Dermis microvascular lymphatic vessel endothelial cell (primary cell): Measurements from ENCODE around the gene SGIP1. TPM values are rescaled to one million over a fixed set of nuclear protein-coding genes. Genes with fewer than 3 reads are reported as not detected.

Experiments
- DNase-seq, 2 donors: peaks; one replicate each; pipeline versions ENCODE4 v3.0.0 to v3.0.0-alpha.2; 2010; ENCODE audit warnings: low read depth in 2 of 2
- total RNA-seq: library from RNA; depleted of rRNA; stranded (reverse); fragments of >200 nt; gene quantifications from 2 replicates; pipeline ENCODE4 v1.2.1, GENCODE V29; 2014

Gene SGIP1
- total RNA-seq, 1 donor from 2014 or later, result 20.3 TPM

DNA sequence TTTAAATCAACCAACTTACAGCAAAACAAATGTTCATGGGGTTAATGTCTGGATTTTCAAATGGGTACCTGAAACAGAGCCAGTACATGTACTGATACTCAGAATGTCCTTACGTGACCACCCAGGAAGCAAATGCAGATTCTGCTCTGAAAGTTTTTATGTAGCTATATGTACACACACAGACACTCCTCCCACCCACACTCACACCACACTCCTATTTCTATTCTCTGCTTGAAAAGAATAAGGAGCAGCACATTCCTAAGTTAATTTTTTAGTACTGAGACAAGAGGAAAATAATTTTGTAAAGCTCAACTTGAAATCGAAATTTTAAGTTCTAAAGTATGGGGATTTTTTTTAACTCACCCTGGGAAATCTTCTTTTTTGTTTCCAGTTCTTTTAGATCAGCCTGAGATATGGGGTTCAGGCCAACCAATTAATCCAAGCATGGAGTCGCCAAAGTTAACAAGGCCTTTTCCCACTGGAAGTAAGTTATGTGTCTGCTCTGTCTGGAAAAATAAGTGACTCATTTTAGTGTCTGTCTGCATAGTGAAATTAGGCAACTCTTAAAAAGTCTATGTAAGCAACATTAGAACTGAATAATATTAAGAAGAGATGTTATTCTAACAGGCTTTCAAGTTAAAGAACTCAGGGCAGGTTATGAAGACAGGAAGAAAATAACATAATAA is 142.8 kb downstream of the SGIP1 start:
- DNase-seq, result peak; percentile 69 to 94

DNA sequence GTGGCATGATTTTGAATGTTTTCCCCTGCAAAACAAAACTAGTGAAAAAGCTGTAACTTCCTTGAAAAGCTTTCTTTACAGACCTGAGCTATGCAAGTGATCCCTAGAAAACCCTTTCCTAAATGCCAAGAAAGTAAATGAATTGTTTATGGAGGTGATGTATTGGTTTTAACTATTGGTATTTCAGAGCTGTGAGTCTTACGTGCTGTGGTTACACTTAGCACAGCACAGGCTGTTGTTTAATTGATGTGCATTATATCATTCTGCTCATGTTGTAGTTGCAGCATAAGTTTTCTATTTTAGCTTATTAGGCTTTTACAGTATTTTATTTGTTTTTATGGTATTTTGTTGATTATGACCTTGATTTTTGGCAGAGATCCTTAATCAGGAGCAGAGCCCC is 144.2 kb downstream of the SGIP1 start:
- DNase-seq, result no peak

DNA sequence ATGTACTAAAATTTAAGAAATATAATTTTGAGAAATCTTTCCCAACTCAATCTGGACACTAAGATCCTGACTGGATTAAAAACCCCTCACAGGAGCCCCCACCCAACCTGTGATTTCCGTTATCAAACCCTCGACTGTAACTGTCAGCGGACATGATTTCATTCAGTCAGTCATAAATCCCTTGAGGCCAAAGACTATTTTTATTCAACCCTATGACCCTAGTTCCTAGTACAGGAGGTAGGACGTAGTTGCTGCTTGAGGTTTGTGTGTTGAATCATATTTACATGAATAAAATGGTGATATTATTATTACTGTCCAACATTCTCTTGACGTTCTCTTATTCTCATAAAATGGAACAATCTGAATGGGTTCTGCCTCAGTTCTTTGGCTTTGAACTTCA is 145.2 kb downstream of the SGIP1 start:
- peak in 1 of 2 donors; percentile 67 for DNase-seq

DNA sequence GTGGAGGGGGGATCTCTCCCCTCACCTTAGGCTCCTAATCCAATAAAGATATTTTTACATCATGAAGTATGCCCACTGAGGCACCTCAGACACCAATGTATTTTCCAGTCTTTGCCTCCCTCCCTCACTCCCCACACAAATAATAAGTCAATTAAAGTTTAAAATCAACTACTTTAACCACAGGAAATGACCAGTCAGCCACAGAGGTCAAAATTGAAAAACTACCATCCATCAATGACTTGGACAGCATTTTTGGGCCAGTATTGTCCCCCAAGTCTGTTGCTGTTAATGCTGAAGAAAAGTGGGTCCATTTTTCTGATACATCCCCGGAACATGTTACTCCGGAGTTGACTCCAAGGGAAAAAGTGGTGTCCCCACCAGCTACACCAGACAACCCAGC is 147.7 kb downstream of the SGIP1 start:
- no peak for DNase-seq

DNA sequence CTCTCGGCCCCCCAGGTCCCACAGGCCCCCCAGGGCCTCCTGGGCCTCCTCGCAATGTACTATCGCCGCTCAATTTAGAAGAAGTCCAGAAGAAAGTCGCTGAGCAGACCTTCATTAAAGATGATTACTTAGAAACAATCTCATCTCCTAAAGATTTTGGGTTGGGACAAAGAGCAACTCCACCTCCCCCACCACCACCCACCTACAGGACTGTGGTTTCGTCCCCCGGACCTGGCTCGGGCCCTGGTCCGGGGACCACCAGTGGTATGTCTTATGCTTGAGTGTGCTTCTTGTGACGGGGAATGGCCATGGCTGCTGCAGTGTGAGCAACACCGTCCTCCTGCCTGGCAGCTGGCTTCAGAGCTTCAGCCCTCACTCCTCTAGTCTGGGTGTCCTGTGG is 148.2 kb downstream of the SGIP1 start:
- DNase-seq, result no peak

DNA sequence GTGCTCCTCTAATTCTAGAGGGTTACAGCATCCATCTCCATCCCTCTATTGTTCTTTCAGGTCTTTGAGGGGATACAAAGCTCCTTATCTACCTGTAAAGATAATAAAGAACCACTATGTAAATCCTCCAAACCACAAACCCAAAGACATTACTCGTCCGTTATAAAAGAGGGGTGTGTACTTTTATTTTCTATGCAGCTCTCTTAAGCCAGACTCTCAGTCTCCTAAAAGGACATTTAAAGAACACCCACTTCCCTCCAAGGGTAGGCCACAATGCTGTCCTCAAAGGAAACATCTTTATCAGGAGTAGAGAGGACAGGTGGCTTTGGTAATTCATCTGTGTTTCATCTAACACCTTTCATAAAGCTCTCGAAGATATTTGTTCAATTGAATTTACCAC is 150.4 kb downstream of the SGIP1 start:
- DNase-seq, result no peak

DNA sequence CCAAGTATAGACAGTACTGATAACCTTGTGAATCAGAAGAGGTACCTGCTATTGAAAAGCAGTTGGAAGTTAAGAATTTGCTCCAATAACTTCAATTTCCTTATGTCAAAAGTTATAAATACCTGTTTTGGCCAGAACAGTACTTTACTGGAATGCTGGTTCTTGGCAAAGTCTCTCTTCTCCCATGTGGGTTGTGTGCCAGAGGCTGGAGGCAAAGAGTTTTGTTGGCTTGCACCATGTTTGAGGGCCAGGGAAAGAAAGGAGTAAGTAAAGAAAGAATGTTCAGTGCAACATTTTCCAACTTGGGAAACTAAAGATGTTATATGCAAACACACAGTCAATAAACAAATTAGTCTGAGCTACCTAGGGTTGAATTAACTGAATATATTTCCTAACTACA is 151.3 kb downstream of the SGIP1 start:
- no peak for DNase-seq

DNA sequence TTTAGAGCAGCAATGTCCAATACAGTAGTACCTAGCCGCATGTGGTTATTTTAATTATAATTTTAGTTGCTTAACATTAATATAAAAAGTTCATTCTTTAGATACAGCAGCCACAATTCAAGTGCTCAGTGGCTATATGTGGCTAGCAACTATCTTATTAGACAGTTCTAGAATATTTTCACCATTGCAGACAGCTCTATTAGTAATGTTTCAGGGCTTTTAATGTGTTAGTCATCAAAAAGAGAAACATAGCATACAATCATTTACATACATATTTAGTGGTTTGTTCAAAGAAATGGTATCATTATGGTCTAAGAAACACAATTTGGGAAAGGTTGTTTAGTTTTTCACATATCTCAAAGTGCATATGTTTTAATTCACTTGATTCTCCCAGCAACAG is 151.7 kb downstream of the SGIP1 start:
- no peak for DNase-seq

DNA sequence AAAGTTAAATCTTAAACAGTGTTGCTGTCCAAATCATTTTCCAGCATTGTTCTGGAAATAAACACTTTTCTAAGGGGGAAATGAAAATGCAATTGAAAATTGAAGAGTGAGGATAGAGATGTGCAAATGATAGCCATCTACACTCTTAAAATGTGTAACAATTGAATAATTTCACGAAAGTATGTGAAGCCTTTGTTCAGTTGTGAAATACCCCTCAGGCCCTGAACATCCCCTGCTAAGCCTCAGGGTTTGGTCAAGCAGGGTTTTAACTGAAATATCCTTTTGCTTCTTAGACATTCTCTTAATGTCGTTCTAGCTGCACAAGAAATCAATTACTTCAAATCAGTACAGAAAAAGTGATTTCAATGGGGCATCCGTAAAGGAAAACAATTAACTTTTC is 152.5 kb downstream of the SGIP1 start:
- DNase-seq, result no peak

DNA sequence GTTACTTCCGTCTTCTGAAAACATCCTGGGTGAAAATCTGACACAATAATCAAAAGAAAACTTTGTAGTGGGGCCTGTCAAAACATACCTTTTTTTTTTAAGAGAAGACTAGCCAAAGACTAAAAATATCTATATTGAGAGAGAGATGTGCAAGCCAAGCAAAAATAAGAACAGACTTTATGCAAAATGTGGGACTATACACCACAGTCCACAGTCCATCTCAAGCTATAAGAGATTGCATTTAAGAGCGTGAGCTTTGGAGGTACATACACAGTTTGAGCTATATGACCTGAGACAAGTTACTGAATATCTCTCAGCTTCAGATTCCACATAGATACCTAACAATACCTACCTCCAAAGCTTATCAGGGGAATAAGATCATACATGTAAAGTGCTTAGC is 153.4 kb downstream of the SGIP1 start:
- DNase-seq, result no peak

DNA sequence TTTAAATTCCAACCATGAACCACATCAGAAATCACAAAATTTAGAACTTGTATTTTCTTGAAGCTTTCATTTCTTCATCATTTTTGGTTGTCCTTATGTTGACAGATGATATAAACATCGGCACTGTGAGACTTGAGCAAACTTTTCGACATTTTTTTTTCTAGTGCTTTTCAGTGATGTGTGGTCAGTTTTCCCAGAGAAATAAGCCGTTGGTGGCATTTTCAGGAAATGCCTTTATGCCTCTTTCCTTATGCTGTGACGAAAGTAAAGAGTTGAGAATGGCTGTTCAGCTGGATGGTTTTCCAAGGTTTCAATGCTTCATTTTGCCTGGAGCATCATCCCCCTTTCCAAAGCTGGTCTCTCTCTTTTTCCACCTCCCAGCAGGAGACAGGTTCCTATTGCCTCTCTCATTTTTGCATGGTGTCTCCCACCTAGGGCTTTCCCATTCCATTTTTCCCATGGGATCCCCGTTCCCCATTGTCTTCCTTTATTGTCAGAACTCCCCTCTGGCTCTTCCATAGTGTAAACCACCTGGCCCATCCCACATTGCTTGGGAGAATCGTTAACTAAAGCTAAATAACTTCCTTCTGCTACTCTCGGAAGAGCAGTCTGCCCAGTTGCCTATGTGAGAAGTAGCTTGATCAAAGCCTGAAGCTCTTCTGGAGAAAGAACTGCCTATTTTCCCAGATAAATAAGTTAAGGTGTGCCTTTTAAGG is 156.9 kb downstream of the SGIP1 start:
- DNase-seq, result no peak

DNA sequence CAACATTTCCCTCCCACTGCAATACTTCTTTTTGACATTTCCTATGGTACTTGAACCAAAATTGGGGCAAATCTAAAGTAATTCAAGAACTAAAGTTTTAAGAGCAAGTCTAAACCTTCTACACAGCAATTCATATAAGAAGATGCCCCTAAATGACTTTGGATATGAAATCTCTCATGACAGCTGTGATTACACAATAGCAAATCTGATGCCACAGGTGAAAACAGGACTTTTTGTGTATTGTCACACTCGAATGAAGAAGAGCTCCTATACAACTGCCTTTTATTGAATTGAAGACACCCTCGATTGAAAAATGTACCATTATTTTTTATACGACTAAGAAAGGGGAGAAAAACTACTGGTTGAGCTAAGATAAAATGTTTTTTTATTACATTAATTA is 158.7 kb downstream of the SGIP1 start:
- DNase-seq, result no peak

DNA sequence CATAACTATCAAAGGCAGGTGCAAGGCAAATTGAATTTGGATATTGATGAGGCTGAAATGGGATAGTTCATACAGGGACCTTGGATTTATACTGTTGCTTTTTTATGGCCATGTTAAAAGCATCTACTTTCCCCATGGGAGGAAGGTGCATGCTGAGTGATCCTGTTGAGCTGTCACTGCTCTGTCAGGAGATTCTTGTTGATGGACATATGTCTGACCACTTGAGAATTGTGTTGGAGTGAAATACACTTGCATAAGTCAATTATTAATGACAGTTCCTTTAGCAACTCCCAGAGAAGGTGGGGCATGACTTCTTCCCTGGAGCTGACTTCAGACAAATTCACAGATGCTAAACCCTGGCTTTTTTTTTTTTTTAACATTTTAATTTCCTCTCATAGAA is 159.9 kb downstream of the SGIP1 start:
- DNase-seq, result no peak

DNA sequence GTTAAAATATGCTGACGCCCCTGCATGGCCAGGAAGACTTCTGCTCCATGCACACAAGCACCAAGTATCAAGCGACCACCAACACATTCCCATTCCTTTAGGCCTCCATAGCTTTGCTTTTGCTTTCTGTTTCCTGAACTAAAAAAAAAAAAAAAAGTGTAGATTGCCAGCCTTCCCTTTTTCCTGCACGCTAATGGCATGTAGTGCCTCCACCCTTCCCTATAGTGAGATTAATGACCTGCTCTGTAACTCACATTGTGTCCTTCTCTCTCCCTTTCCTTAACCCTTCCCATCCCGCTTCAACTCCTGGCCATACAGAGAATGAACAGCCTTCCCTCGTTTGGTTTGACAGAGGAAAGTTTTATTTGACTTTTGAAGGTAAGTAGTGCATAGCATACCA is 161.2 kb downstream of the SGIP1 start:
- DNase-seq, result no peak

DNA sequence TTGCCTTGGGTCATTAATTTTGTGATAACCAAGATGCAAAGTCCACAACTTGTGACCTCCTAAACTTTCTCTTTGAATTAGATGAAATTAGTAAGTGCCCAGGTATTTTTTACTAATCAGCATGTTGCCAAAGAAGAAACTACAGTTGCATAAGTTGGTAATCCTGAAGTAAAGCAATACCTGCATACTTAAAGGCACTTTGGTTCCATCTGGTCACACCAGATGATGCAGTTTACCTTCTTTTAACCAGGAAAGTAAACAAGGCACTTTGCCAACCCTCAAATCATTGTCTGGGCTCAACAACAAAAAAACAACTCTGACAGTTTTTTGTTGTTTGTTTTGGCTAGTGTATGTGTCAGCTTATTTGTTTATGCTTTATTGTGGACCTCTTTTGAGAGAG is 162.8 kb downstream of the SGIP1 start:
- DNase-seq, result no peak

DNA sequence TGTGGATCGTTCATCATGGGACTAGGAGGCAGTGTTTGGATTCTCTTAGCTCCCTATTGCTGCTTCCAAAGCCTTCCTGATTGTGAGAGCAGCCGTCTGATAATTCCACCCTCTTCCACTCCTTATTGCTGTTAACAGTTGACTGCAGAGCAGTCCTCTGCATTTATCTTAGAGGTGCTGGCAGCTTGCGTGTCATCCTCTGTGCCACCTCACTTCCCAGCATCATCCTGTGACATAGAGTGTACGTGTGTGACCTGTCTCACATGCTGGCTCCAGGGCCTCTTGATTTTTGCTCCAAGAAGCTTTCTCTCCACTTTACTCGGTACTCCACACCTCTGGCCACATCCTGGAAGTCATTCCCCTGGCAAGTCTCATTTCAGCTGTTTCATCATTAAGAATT is 165.3 kb downstream of the SGIP1 start:
- no peak for DNase-seq

DNA sequence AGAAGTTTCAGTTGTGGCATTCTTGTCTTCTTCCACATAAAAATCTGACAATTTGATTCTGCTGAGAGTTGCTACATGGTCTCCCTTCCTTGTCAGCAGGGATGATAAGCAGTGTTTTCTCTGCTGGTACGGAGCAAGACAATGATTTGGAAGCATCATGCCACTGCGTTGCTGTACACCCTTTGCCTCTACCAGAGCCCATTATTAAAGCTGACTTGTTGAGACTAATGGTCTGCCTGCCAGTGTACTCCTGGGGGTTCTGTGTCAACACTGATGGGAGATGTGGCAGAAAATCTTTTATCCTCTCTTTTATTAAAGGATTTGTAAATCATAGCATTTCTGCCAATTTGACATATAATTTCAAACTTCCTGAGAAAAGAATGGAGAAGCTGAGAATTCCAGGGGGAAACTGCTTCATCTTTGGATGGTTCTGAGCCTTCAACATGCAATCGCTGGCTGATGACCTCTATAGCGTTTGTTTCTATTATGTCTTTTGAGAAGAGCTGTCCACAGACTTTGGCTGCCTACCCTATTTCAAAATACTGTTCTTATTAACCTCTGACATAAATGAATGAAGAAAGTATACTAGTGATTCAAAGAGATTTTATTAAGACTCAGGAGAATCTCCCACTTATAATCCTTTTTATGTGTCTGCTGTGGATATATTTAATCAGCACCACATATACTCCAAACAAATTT is 170.4 kb downstream of the SGIP1 start:
- no peak for DNase-seq

DNA sequence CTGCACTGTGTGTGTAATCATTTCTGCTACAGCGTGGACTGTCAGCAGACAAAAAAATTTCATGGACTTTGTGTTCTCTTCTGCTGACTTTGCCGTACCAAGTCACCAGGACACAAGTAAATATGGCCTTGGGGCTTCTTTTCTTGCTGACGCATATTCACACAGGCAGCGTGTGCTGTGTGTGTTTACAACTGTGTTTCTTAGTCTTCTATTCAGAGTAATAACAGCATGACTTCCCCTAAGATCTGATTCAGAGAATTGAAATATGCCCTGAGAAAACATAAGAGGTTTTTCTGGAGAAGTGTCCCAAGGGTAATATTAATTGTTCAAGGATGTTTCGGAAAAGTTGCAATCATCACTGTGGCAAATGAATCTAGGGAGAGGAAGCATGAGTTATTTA is 171.2 kb downstream of the SGIP1 start:
- DNase-seq, result peak in 1 of 2 donors; percentile 57

DNA sequence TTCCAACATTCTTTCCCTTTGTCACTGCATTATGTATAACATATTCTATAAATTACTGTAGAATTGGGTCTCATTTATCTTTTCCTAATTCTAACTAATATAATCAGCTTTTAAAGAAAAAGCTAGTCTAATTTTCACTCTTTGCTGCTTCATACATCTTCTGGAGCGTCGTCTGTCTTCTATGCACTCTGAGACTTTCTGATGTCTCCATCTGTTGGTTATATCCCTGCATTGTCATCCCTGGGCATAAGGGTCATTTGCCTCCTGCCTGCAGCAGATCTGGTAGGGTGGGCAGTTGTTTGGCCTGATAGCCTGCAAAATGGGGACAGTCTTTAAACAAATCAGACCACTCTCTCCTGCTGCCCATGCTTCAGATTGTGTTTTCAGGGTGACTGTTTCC is 177.5 kb downstream of the SGIP1 start:
- no peak for DNase-seq

DNA sequence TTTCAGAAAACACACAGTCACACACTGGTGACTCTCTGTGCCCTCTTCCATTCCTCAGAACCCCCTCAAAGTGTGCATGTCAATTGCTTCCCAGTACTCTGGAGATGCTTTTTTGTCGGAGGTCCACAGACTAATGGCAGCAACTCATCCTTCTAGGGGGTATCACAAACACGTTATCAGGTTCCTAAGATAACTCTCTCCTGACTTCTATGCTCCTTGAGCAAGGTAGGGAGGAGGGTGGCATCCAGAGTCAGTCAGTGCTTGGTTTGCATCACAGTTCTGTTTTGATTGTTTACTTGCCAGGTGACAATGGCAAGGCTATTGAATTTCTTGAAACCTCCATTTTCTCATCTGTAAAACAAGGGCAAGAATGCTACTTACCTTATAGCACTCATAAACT is 178.9 kb downstream of the SGIP1 start:
- DNase-seq, result no peak

DNA sequence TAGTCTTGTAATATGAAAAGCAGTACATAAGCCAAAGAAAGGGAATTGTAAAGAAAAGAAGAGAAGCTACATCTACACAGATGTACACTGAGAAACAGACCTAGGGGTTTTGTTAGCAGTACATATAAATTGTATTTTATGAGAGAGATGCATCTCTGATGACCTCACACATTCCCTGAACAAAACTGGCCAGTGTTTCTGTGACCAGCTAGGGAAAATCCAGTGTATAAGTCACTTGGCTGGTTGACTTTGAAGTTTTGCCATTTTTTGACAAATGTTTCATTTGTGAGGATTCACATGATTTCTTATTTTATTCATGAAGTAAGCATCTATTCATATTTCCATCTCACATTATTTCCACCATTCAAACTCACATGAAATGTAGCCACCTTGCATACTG is 190.0 kb downstream of the SGIP1 start:
- DNase-seq, result peak in 1 of 2 donors; percentile 11

DNA sequence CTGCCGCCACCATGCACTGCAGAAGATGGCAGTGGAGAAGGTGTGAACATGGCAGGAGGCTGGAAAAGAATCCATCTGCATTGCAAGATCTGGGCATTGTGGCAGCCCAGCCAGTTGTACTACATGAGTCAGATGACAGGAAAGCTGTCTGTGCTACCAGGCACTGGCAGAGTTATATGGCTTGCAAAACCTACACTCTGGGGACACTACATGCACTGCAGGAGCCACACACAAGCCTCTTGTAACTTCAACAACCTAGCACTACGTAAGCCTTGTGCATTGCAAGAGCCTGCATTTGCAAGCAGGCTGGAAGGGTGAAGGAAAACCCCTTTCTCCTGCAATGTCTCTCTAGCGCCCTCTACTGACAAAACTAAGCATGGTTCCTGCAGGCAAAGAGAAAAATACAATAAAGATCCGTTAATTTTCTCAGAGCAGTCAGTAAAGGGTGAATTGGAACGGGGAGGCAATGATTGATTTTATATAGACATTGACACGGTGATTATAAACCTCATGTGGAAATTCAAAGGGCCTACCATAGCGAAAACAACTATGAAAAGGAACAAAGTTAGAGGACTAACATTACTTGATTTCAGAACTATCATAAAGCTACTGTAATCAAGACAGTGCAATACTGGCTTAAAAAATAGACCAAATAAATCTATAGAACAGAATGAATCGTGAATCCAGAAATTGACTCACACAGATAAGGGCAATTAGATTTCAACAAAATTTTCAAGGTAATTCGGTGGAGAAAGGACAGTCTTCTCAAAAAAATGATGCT is 192.1 kb downstream of the SGIP1 start:
- peak; percentile 56 to 80 for DNase-seq
